SK-N-SH (cell line): ENCODE results near the gene FECH. TPM values are rescaled to one million over a fixed set of nuclear protein-coding genes. Genes with fewer than 3 reads are reported as not detected.

Experiments
- CTCF ChIA-PET: fragments of 300-600, 350-600 bp; formaldehyde crosslinking; extraction: SDS; loops from one replicate; lab custom pipeline; 2021; lab: Yijun Ruan, JAX
- POLR2A ChIA-PET: fragments of 350-600 bp; sonication (Branson Sonifier 250); formaldehyde crosslinking; extraction: SDS; loops from one replicate; lab custom pipeline; 2020; ENCODE audit warnings: antibody characterized with exemption, inconsistent platforms; lab: Yijun Ruan, JAX
- DNase-seq: peaks from one replicate; pipeline ENCODE4 v3.0.0; 2012
- H2AFZ ChIP-seq: fragments of 200-600 bp; sonication (generic); 2 replicates; pipeline ENCODE4 v1.8.1; 2016; ENCODE audit warnings: antibody characterized with exemption, mild to moderate bottlenecking, low read depth
- H3F3A ChIP-seq: fragments of 200-600 bp; sonication (generic); replicated peaks from 2 replicates; pipeline ENCODE3; 2016; ENCODE audit warnings: antibody characterized with exemption, mild to moderate bottlenecking; ENCODE audit not compliant: insufficient read depth
- H3K27ac ChIP-seq, 2 experiments: fragments of 200-500 bp in 1 of 2; fragments of 200-600 bp in 1 of 2; sonication (Bioruptor generic) in 1 of 2; sonication (generic), shearing (Covaris generic) in 1 of 2; 2 replicates each; pipeline versions ENCODE4 v1.5.1 to v1.6.1; 2014 to 2016; ENCODE audit warnings: low read depth in 2 of 2, inconsistent platforms in 1 of 2, low read length in 1 of 2, mild to moderate bottlenecking in 1 of 2, mixed read lengths in 1 of 2
- H3K27me3 ChIP-seq: fragments of 200-600 bp; sonication (generic), shearing (Covaris generic); 2 replicates; pipeline ENCODE4 v1.6.1; 2016; ENCODE audit warnings: mixed run types; ENCODE audit not compliant: insufficient read depth
- H3K36me3 ChIP-seq, 2 experiments: fragments of 200-500 bp in 1 of 2; fragments of 200-600 bp in 1 of 2; sonication (Bioruptor generic) in 1 of 2; sonication (generic) in 1 of 2; replicated peaks in 1 of 2; 2 replicates each; pipeline versions ENCODE3 to v1.5.1; 2014 to 2016; ENCODE audit warnings: low read length in 1 of 2, mild to moderate bottlenecking in 1 of 2; ENCODE audit not compliant: insufficient read depth in 2 of 2, control insufficient read depth in 1 of 2
- H3K4me1 ChIP-seq, 2 experiments: fragments of 200-500 bp in 1 of 2; fragments of 200-600 bp in 1 of 2; sonication (Bioruptor generic) in 1 of 2; sonication (generic), shearing (Covaris generic) in 1 of 2; 2 replicates each; pipeline versions ENCODE4 v1.5.1 to v1.6.1; 2014 to 2016; ENCODE audit warnings: low read depth in 1 of 2, low read length in 1 of 2, mixed run types in 1 of 2; ENCODE audit not compliant: insufficient read depth in 2 of 2, control insufficient read depth in 1 of 2
- H3K4me2 ChIP-seq: fragments of 200-600 bp; sonication (generic), shearing (Covaris generic); 2 replicates; pipeline ENCODE4 v1.6.1; 2017; ENCODE audit warnings: mixed run types
- H3K4me3 ChIP-seq, 2 experiments: fragments of 200-500 bp in 1 of 2; fragments of 200-600 bp in 1 of 2; sonication (Bioruptor generic) in 1 of 2; sonication (generic), shearing (Covaris generic) in 1 of 2; 2 replicates each; pipeline versions ENCODE4 v1.5.1 to v1.8.1; 2014 to 2016; ENCODE audit warnings: low read depth in 2 of 2, inconsistent platforms in 1 of 2, low read length in 1 of 2, mild to moderate bottlenecking in 1 of 2, mixed read lengths in 1 of 2, moderate library complexity in 1 of 2
- H3K79me2 ChIP-seq: fragments of 200-600 bp; sonication (generic); 2 replicates; pipeline ENCODE4 v1.8.1; 2017; ENCODE audit warnings: mild to moderate bottlenecking; ENCODE audit not compliant: insufficient read depth
- H3K9ac ChIP-seq: fragments of 200-600 bp; sonication (generic); 2 replicates; pipeline ENCODE4 v1.6.1; 2017; ENCODE audit warnings: mixed run types
- H3K9me2 ChIP-seq: fragments of 200-600 bp; sonication (generic); 2 replicates; pipeline ENCODE4 v1.6.1; 2017; ENCODE audit warnings: mixed run types
- H3K9me3 ChIP-seq: fragments of 200-600 bp; sonication (generic); 2 replicates; pipeline ENCODE4 v1.6.1; 2017; ENCODE audit warnings: mixed run types, mild to moderate bottlenecking, moderate library complexity
- H4K20me1 ChIP-seq: fragments of 200-600 bp; sonication (generic); 2 replicates; pipeline ENCODE4 v1.6.1; 2017; ENCODE audit warnings: mild to moderate bottlenecking, mixed run types; ENCODE audit not compliant: insufficient read depth
- CHD2 ChIP-seq: fragments of 150-350 bp; IDR thresholded peaks from 2 replicates; pipeline ENCODE4 v1.6.1; 2018; ENCODE audit warnings: low read length; ENCODE audit not compliant: partially characterized antibody
- CTCF ChIP-seq: fragments of 200-600 bp; sonication (generic); IDR thresholded peaks from 2 replicates; pipeline ENCODE4 v1.6.1; 2017; ENCODE audit warnings: antibody characterized with exemption, mild to moderate bottlenecking, moderate library complexity
- ELF1 ChIP-seq: IDR thresholded peaks from 2 replicates; pipeline ENCODE4 v1.4.0; 2012
- EP300 ChIP-seq, 2 experiments: IDR thresholded peaks; 2 replicates each; pipeline versions ENCODE4 v1.4.0 to v1.6.1; 2012; ENCODE audit warnings: borderline replicate concordance in 1 of 2, low read depth in 1 of 2, low read length in 1 of 2
- EZH2phosphoT487 ChIP-seq: fragments of 200-600 bp; sonication (generic); IDR thresholded peaks from 2 replicates; pipeline ENCODE4 v1.6.1; 2017; ENCODE audit warnings: low read depth, mixed run types, mild to moderate bottlenecking, antibody characterized with exemption, moderate library complexity, borderline replicate concordance
- FOXJ3 ChIP-seq: sonication (generic); formaldehyde crosslinking; IDR thresholded peaks from 2 replicates; pipeline ENCODE4 v1.5.1; 2020; ENCODE audit warnings: mild to moderate bottlenecking, missing genetic modification reagents
- GATA2 ChIP-seq: sonication (generic); formaldehyde crosslinking; IDR thresholded peaks from 2 replicates; pipeline ENCODE4 v1.5.0; 2020; ENCODE audit warnings: mild to moderate bottlenecking, missing genetic modification reagents
- JUND ChIP-seq: IDR thresholded peaks from 2 replicates; pipeline ENCODE4 v1.4.0; 2012
- MAX ChIP-seq: IDR thresholded peaks from 2 replicates; pipeline ENCODE4 v1.4.0; 2012; ENCODE audit warnings: low read depth
- MEF2A ChIP-seq: IDR thresholded peaks from 2 replicates; pipeline ENCODE4 v1.4.0; 2012; ENCODE audit warnings: low read depth, borderline replicate concordance
- MXI1 ChIP-seq: IDR thresholded peaks from 2 replicates; pipeline ENCODE4 v1.6.1; 2012; ENCODE audit warnings: mild to moderate bottlenecking, low read depth, low read length, improper control_type of control experiment
- NFIC ChIP-seq: IDR thresholded peaks from 2 replicates; pipeline ENCODE4 v1.4.0; 2012; ENCODE audit warnings: borderline replicate concordance
- POLR2AphosphoS5 ChIP-seq: IDR thresholded peaks from 2 replicates; pipeline ENCODE4 v1.6.1; 2012; ENCODE audit warnings: low read depth, low read length
- RCOR1 ChIP-seq: fragments of 150-350 bp; IDR thresholded peaks from 2 replicates; pipeline ENCODE4 v1.6.1; 2017; ENCODE audit warnings: antibody characterized with exemption, low read length
- RFX5 ChIP-seq: IDR thresholded peaks from 2 replicates; pipeline ENCODE4 v1.6.1; 2012; ENCODE audit warnings: mild to moderate bottlenecking, improper control_type of control experiment, low read length
- SMC3 ChIP-seq: IDR thresholded peaks from 2 replicates; pipeline ENCODE4 v1.6.1; 2012; ENCODE audit warnings: low read depth, low read length, improper control_type of control experiment
- TAF1 ChIP-seq: IDR thresholded peaks from 2 replicates; pipeline ENCODE4 v1.6.1; 2012; ENCODE audit warnings: low read depth, mild to moderate bottlenecking, low read length, moderate library complexity, borderline replicate concordance
- TCF12 ChIP-seq: IDR thresholded peaks from 2 replicates; pipeline ENCODE4 v1.4.0; 2012
- TEAD4 ChIP-seq: IDR thresholded peaks from 2 replicates; pipeline ENCODE4 v1.4.0; 2012; ENCODE audit warnings: mild to moderate bottlenecking, borderline replicate concordance; ENCODE audit not compliant: insufficient read depth
- USF2 ChIP-seq: fragments of 150-350 bp; IDR thresholded peaks from 2 replicates; pipeline ENCODE4 v1.6.1; 2017; ENCODE audit warnings: antibody characterized with exemption, low read length, low read depth, borderline replicate concordance
- WGBS: methylation state at CpG from one replicate; pipeline ENCODE4 v1.1.6; 2017; ENCODE audit warnings: low lambda C conversion rate; 5-methylcytosine and 5-hydroxymethylcytosine counted together
- polyA plus RNA-seq, 3 experiments: library from polyadenylated mRNA; depleted of rRNA; stranded (reverse); fragments of >200 nt; gene quantifications; 2 replicates each; pipeline ENCODE4 v1.2.3, GENCODE V29; 2012
- TF ChIP-seq, protein P1 (sequence below): IDR thresholded peaks from 2 replicates; pipeline ENCODE4 v1.4.0; 2012; ENCODE audit warnings: low read depth, borderline replicate concordance

Gene FECH
- polyA plus RNA-seq, 1 of the 3 experiments (the other 2 are of a cell fraction): 44.4 TPM

GRCh38 chr18:57618910-57619309, 32.4 kb upstream of the FECH start:
- H3K9ac ChIP-seq: no peak overlapping the region
- H3K4me1 ChIP-seq: peaks cover 7 to 13% of the 10 kb centered on the region in 2 experiments; a peak in 3 of 4 replicates
- TF ChIP-seq FOXJ3 (CRISPR knock-in tag) (no peak), RFX5 (no peak), ELF1 (no peak), USF2 (no peak), MAX (no peak), RCOR1 (no peak), NFIC (no peak), TEAD4 (no peak), JUND (no peak), TCF12 (no peak), TAF1 (no peak), POLR2AphosphoS5 (no peak), EP300 (IDR thresholded peaks at IDR 0.05; ENCODE audit: borderline replicate concordance in 1 of 2, low read depth in 1 of 2, low read length in 1 of 2) (no peak), CTCF (no peak)
- TF ChIP-seq, all 33 proteins: peak for 0
- H3K9me3 ChIP-seq: no peaks in the 10 kb centered on the region
- no peaks in the 10 kb centered on the region for H3K9me2 ChIP-seq
- H3K4me3 ChIP-seq: no peak overlapping the region
- H3F3A ChIP-seq: peaks cover 3% of the 10 kb centered on the region
- H3K36me3 ChIP-seq: peaks cover 25 to 33% of the 10 kb centered on the region in 2 experiments
- no peak for DNase-seq
- no peak overlapping the region for H3K4me2 ChIP-seq
- no peaks in the 10 kb centered on the region for H3K27me3 ChIP-seq
- H3K79me2 ChIP-seq: peaks cover 70% of the 10 kb centered on the region
- CTCF ChIA-PET: interaction anchor here (1.2 kb wide), 1 partner anchor 10 kb away, joined by 3 read pairs; no protein-coding TSS in a partner anchor
- POLR2A ChIA-PET: no interaction called here
- peaks cover 4% of the 10 kb centered on the region; the same call in 1 of the 2 replicates for H4K20me1 ChIP-seq
- 90% methylated on average over 3 of the region's 3 CpGs for WGBS
- no peak overlapping the region for H3K27ac ChIP-seq
- H2AFZ ChIP-seq: no peak overlapping the region

GRCh38 chr18:57603871-57604270, 17.4 kb upstream of the FECH start:
- H3K4me1 ChIP-seq: no peaks in the 10 kb centered on the region
- peaks cover 77 to 81% of the 10 kb centered on the region in 2 experiments for H3K36me3 ChIP-seq
- H2AFZ ChIP-seq: no peak overlapping the region
- no peaks in the 10 kb centered on the region for H3K79me2 ChIP-seq
- CTCF ChIA-PET: no interaction called here
- no peaks in the 10 kb centered on the region for H3K9me2 ChIP-seq
- H3K27ac ChIP-seq: no peak overlapping the region
- no peaks in the 10 kb centered on the region for H3K27me3 ChIP-seq
- no peaks in the 10 kb centered on the region for H4K20me1 ChIP-seq
- no peak overlapping the region for H3K4me2 ChIP-seq
- 86% methylated on average over 1 of the region's 1 CpG for WGBS
- no peak for DNase-seq
- no peaks in the 10 kb centered on the region for H3K9me3 ChIP-seq
- no peak overlapping the region for H3K4me3 ChIP-seq
- POLR2A ChIA-PET: no interaction called here
- no peaks in the 10 kb centered on the region for H3F3A ChIP-seq
- TF ChIP-seq, protein P1, sequence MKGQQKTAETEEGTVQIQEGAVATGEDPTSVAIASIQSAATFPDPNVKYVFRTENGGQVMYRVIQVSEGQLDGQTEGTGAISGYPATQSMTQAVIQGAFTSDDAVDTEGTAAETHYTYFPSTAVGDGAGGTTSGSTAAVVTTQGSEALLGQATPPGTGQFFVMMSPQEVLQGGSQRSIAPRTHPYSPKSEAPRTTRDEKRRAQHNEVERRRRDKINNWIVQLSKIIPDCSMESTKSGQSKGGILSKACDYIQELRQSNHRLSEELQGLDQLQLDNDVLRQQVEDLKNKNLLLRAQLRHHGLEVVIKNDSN: no peak
- TF ChIP-seq MEF2A: no peak
- no peak for TF ChIP-seq CHD2
- no peak for TF ChIP-seq GATA2 (CRISPR knock-in tag)
- no peak for TF ChIP-seq POLR2AphosphoS5
- TF ChIP-seq NFIC: no peak
- no peak for TF ChIP-seq SMC3
- no peak for TF ChIP-seq TCF12
- TF ChIP-seq EZH2phosphoT487: no peak
- no peak for TF ChIP-seq MXI1
- no peak for TF ChIP-seq RFX5
- TF ChIP-seq CTCF: no peak
- H3K9ac ChIP-seq: no peak overlapping the region
